H7 (cell line): ENCODE data around the gene GAB2. TPM values are rescaled to one million over a fixed set of nuclear protein-coding genes. Genes with fewer than 3 reads are reported as not detected.
"Not testable (repeated sequence)": the region's sequence is repeated elsewhere in the genome, so short reads cannot be mapped to it uniquely, and the experiment has no call there.

ENCODE experiments used
- DNase-seq: peaks from one replicate; pipeline ENCODE4 v3.0.0; 2012
- H3K27me3 ChIP-seq: 2 replicates; pipeline ENCODE4 v1.6.0; 2011; ENCODE audit warnings: mild to moderate bottlenecking, low read length; ENCODE audit not compliant: control insufficient read depth, insufficient read depth
- H3K36me3 ChIP-seq: replicated peaks from 2 replicates; pipeline ENCODE4 v1.5.1; 2011; ENCODE audit warnings: low read length; ENCODE audit not compliant: control insufficient read depth, insufficient read depth
- H3K4me3 ChIP-seq: 2 replicates; pipeline ENCODE4 v1.5.1; 2011; ENCODE audit warnings: low read depth, mild to moderate bottlenecking, control low read depth, low read length, moderate library complexity; ENCODE audit not compliant: insufficient read depth
- total RNA-seq: library from RNA; depleted of rRNA; stranded (reverse); fragments of >200 nt; shearing (Covaris generic); gene quantifications from 2 replicates; pipeline ENCODE4 v1.2.3, GENCODE V29; 2014

GAB2 gene
- total RNA-seq, 1 experiment from 2014 or later = 9.6 TPM

DNA sequence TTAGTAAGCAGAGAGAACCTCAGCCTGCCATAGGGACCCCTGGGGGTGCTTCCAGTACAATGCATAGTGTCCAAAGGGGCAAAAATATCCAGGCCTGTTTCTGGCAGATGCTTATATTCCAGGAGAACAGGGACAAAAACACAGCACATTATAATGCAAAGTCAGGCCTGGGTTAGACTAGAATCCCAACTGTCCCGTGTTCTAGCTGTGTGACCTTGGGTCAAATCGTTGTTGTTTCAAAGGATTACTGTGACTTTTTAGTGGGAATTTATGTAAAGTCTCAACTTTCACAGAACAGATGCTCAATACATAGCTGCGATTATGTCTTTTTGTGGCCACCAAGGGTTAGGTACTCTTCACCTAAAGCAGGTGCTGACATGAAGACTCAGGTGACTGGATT lies 142.9 kb downstream of the GAB2 start:
- H3K27me3 ChIP-seq = no peaks in the 10 kb centered on the region

DNA sequence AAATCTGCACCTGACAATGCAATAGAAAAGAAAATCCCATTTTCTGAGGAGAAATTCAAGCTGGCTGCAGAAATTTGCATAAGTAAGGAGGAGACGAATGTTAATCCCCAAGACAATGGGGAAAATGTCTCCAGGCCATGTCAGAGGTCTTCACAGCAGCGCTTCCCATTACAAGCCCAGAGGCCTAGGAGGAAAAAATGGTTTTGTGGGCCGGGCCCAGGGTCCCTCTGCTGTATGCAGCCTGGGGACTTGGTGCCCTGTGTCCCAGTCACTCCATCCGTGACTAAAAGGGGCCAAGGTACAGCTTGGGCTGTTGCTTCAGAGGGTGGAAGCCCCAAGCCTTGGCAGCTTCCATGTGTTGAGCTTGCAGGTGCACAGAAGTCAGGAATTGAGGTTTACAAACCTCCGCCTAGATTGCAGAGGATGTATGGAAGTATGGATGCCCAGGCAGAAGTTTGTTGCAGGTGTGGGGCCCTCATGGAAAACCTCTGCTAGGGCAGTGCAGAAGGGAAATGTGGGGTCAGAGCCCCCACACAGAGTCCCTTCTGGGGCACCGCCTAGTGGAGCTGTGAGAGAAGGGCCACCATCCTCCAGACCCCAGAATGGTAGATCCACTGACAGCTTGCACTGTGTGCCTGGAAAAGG lies 144.9 kb downstream of the GAB2 start:
- not testable (repeated sequence) for H3K4me3 ChIP-seq, DNase-seq, H3K27me3 ChIP-seq, H3K36me3 ChIP-seq

More for the DNA sequence above, 142.9 kb downstream of the GAB2 start:
- Histone ChIP-seq H3K36me3 (no peaks in the 10 kb centered on the region), H3K4me3 (no peak overlapping the region)
- no peak for DNase-seq

DNA sequence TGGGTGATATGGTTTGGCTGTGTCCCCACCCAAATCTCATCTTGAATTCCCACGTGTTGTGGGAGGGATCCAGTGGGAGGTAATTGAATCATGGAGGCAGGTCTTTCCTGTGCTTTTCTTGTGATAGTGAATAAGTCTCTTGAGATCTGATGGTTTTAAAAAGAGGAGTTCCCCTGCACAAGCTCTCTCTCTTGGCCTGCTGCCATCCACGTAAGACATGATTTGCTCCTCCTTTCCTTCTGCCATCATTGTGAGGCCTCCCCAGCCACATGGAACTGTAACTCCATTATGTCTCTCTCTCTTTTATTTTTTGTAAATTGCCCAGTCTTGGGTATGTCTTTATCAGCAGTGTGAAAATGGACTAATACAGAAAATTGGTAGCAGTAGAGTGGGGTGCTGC lies 145.8 kb downstream of the GAB2 start:
- DNase-seq, H3K4me3 ChIP-seq, H3K36me3 ChIP-seq, H3K27me3 ChIP-seq: not testable (repeated sequence)

GRCh38 chr11:78270971-78271370 lies 146.6 kb downstream of the GAB2 start:
- Histone ChIP-seq H3K4me3 (no peak overlapping the region), H3K36me3 (no peaks in the 10 kb centered on the region), H3K27me3 (no peaks in the 10 kb centered on the region)
- no peak for DNase-seq

DNA sequence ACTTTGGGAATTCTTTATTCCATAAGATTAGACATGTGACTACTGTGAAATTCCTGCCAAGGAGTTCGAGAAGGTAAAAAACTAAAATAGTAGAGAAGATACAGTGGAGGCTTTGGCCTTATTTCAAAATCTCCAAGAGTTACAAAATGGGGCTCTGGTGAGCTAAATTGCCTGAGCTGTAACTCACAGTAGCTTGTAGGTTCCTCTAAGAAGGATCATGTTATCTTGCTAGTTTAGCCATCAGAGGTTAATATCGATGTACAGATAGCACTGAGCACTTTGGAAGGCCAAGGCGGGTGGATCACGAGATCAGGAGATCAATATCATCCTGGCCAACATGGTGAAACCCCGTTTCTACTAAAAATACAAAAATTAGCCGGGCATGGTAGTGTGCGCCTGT lies 147.8 kb downstream of the GAB2 start:
- no peaks in the 10 kb centered on the region for H3K36me3 ChIP-seq
- no peak overlapping the region for H3K4me3 ChIP-seq
- DNase-seq = no peak
- H3K27me3 ChIP-seq = no peaks in the 10 kb centered on the region

GRCh38 chr11:78268591-78269410 lies 148.8 kb downstream of the GAB2 start:
- Histone ChIP-seq H3K4me3 (no peak overlapping the region), H3K36me3 (no peaks in the 10 kb centered on the region), H3K27me3 (no peaks in the 10 kb centered on the region)
- DNase-seq = no peak

DNA sequence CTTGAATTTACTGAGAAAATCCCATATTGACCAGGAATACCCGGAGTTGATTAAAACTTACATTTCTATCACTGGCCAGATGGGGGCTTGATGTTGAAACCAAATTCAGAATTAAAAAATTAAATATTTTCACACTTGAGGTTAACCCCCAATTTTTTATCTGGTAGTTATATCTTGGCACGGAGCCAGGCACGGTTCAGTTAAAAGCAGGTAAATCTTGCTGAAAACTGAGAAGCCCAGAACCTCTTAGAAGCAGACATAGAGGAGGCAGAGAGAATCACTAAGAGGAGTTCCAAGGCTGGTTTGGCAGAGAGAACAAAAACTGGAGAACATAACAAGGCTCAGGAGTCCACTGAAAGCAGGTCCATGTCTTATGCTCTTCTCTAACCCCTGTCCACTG lies 151.2 kb downstream of the GAB2 start:
- DNase-seq = no peak
- Histone ChIP-seq H3K27me3 (no peaks in the 10 kb centered on the region), H3K4me3 (no peak overlapping the region), H3K36me3 (no peaks in the 10 kb centered on the region)

DNA sequence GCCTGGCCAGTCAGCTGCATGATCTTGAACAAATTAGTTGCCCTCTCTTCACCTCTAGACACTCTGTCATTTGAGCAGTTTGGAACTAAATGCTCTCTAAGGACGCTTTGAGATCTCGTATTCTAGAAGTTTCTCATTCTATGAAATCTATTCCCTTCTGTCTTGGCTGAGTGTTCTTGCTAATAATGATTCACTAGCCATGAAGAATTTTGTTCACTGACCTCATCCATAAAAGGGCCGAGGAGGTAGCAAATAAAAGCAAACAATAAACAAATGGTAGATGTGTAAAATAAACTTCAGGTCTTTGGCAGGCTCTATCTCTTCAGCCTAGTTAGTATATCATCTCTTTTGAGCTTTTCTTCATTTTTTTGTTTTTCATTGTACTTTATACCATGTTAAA lies 152.3 kb downstream of the GAB2 start:
- no peak for DNase-seq
- Histone ChIP-seq H3K4me3 (no peak overlapping the region), H3K36me3 (no peaks in the 10 kb centered on the region), H3K27me3 (no peaks in the 10 kb centered on the region)

GRCh38 chr11:78262691-78263090 lies 154.9 kb downstream of the GAB2 start:
- no peak for DNase-seq
- H3K36me3 ChIP-seq = no peaks in the 10 kb centered on the region
- H3K4me3 ChIP-seq = no peak overlapping the region
- no peaks in the 10 kb centered on the region for H3K27me3 ChIP-seq

- DNase-seq = no peak
- no peaks in the 10 kb centered on the region for H3K36me3 ChIP-seq
- no peak overlapping the region for H3K4me3 ChIP-seq
- H3K27me3 ChIP-seq = no peaks in the 10 kb centered on the region
Observed at GRCh38 chr11:78262238-78262637, 155.4 kb downstream of the GAB2 start.

DNA sequence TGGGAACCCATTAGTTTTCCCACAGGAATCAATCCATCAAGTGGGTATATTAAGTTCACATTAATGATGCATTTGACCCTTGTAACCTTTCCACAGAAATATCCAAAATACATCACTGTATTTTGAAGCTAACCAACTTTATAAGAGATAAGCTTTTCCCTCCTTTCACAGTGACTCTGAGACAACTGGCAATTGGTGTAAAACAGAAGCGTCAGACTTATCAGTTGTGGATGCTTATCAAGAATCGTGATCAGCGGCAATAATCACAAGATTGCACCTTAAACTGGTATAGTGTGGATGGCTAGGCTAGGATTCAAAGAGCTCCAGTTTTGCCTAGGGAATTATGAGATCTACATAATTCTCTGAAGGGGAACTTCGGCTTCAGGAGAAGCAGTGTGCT lies 155.8 kb downstream of the GAB2 start:
- Histone ChIP-seq H3K27me3 (no peaks in the 10 kb centered on the region), H3K36me3 (no peaks in the 10 kb centered on the region), H3K4me3 (no peak overlapping the region)
- no peak for DNase-seq

DNA sequence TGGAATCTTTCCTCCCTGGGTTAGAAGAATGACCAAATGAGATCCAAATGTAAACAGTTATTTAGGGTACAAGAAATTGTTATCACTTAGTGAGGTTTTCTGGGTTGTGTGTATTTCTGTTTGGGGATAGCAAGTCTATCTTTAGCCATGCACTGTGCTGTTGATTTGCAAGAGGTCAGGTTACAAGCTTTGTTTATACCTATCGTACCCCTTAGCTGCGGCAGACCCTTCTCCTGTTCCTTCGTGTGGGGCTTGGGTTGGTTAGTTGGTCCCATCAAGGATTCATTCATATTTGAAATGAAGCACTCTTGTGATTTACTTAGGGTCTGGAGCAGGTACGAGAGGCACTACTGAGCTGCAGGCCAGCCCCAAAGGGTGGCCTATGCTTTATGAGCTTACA lies 156.3 kb downstream of the GAB2 start:
- Histone ChIP-seq H3K27me3 (no peaks in the 10 kb centered on the region), H3K36me3 (no peaks in the 10 kb centered on the region), H3K4me3 (no peak overlapping the region)
- no peak for DNase-seq

- Histone ChIP-seq H3K36me3 (no peaks in the 10 kb centered on the region), H3K27me3 (no peaks in the 10 kb centered on the region), H3K4me3 (no peak overlapping the region)
- no peak for DNase-seq
Observed at GRCh38 chr11:78259777-78260487, 157.7 kb downstream of the GAB2 start.

GRCh38 chr11:78257654-78258053 lies 160.0 kb downstream of the GAB2 start:
- H3K36me3 ChIP-seq = no peaks in the 10 kb centered on the region
- H3K4me3 ChIP-seq = no peak overlapping the region
- DNase-seq = no peak
- no peaks in the 10 kb centered on the region for H3K27me3 ChIP-seq

DNA sequence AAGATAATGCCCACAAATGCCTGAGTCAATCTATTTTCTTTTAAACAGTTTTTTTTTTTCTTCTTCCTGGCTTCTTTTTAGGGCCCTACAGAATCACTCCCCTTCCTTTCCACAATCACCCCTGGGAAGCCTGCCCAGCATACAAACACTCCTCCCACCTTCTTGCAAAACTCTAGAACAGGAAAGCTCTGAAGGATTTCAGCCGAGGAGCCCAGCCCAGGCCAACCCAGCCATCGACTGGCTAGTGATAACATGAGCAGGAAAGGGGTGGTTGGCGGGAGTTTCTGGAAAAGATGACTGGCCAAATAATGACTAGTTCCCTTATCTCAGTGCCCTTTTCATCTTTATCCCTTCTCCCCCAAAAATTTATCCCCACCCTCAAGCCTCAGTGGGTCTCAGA lies 160.7 kb downstream of the GAB2 start:
- no peak for DNase-seq
- Histone ChIP-seq H3K36me3 (no peaks in the 10 kb centered on the region), H3K27me3 (no peaks in the 10 kb centered on the region), H3K4me3 (no peak overlapping the region)
